ENCODE data around the gene SETBP1. TPM values are rescaled to one million over a fixed set of nuclear protein-coding genes. Genes with fewer than 3 reads are reported as not detected.

The SETBP1 gene
- total RNA-seq, 1 experiment from 2014 or later = 9.6 TPM

- no peaks in the 10 kb centered on the region for H3K4me1 Mint-ChIP-seq
- H3K27ac Mint-ChIP-seq = no peak overlapping the region
- ChIA-PET POLR2A (no interaction called here), CTCF (no interaction called here)
- no peaks in the 10 kb centered on the region for H3K9me3 Mint-ChIP-seq
- DNase-seq (ENCODE audit: low spot score) (no peak), ATAC-seq (no peak)
- H3K36me3 Mint-ChIP-seq = no peaks in the 10 kb centered on the region; the same call in 1 of the 2 replicates
- no peak overlapping the region for H3K4me3 Mint-ChIP-seq
- TF ChIP-seq TP53 (CRISPR knock-in tag; IDR thresholded peaks at IDR 0.05) = no peak
- TF ChIP-seq JAZF1 (CRISPR knock-in tag; IDR thresholded peaks at IDR 0.05) = no peak
- TF ChIP-seq EMX1 (CRISPR knock-in tag; IDR thresholded peaks at IDR 0.05) = no peak
- no peak for TF ChIP-seq GABPB1 (CRISPR knock-in tag; IDR thresholded peaks at IDR 0.05)
- no peak for TF ChIP-seq NFE2L1 (CRISPR knock-in tag; IDR thresholded peaks at IDR 0.05)
- TF ChIP-seq ZNF423 (CRISPR knock-in tag; IDR thresholded peaks at IDR 0.05) = no peak
- no peak for TF ChIP-seq HMGXB4 (CRISPR knock-in tag; IDR thresholded peaks at IDR 0.05)
- TF ChIP-seq SMAD4 (CRISPR knock-in tag; IDR thresholded peaks at IDR 0.05) = no peak
- TF ChIP-seq SOX15 (CRISPR knock-in tag; IDR thresholded peaks at IDR 0.05) = no peak
- TF ChIP-seq CREB1 (CRISPR knock-in tag; IDR thresholded peaks at IDR 0.05) = no peak
- TF ChIP-seq OVOL2 (CRISPR knock-in tag; IDR thresholded peaks at IDR 0.05; ENCODE audit: borderline replicate concordance) = no peak
- no peaks in the 10 kb centered on the region for H3K27me3 Mint-ChIP-seq (ENCODE audit: low read depth)
These were observed 276.3 kb downstream of the SETBP1 start for GRCh38 chr18:44957025-44957424.

- ChIA-PET POLR2A (interaction anchor here (0.6 kb wide), 1 partner anchor 34 kb away, joined by 5 read pairs; no protein-coding TSS in a partner anchor), CTCF (no interaction called here)
- H3K27me3 Mint-ChIP-seq (ENCODE audit: low read depth) = no peaks in the 10 kb centered on the region
- H3K4me1 Mint-ChIP-seq = no peaks in the 10 kb centered on the region
- TF ChIP-seq, protein P1, sequence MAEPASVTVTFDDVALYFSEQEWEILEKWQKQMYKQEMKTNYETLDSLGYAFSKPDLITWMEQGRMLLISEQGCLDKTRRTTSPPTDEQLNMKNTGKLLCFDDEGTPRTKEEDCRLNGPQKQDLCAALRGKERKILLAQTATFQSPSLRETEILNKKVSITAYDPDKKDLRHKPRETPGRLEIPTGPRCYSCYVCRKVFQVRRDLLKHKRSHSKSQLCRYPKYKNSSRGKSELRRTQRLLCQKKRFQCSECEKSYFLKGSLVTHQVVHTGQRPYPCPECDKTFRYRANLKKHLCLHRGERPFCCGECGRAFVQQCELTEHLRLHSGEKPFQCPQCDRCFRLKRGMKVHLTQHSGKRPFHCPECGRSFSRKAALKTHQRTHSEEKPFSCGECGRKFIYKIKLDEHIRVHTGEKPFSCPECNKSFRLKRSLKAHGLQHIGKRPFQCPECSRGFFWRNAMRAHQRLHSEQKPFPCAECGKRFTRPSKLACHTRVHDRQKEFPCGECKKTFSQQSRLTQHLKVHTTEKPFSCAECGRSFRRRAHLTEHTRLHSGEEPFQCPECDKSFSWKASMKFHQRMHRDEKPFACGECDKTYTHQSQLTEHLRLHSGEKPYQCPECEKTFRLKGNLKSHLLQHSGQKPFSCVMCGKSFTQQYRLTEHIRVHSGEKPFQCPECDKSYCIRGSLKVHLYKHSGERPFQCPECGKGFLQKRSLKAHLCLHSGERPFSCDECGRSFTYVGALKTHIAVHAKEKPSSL (CRISPR knock-in tag; conservative IDR thresholded peaks at IDR 0.05) = no peak
- TF ChIP-seq NFATC4 (CRISPR knock-in tag; IDR thresholded peaks at IDR 0.05) (no peak), IRF2 (CRISPR knock-in tag; IDR thresholded peaks at IDR 0.05; ENCODE audit: borderline replicate concordance, low read depth) (no peak), CREM (CRISPR knock-in tag; IDR thresholded peaks at IDR 0.05) (no peak), E2F5 (CRISPR knock-in tag; IDR thresholded peaks at IDR 0.05) (no peak), TCF7 (CRISPR knock-in tag; IDR thresholded peaks at IDR 0.05; ENCODE audit: low read depth) (no peak), JAZF1 (CRISPR knock-in tag; IDR thresholded peaks at IDR 0.05) (no peak), PREB (CRISPR knock-in tag; IDR thresholded peaks at IDR 0.05; ENCODE audit: borderline replicate concordance) (no peak), SOX15 (CRISPR knock-in tag; IDR thresholded peaks at IDR 0.05) (no peak), IRF1 (CRISPR knock-in tag; IDR thresholded peaks at IDR 0.05) (no peak)
- TF ChIP-seq, protein P2, sequence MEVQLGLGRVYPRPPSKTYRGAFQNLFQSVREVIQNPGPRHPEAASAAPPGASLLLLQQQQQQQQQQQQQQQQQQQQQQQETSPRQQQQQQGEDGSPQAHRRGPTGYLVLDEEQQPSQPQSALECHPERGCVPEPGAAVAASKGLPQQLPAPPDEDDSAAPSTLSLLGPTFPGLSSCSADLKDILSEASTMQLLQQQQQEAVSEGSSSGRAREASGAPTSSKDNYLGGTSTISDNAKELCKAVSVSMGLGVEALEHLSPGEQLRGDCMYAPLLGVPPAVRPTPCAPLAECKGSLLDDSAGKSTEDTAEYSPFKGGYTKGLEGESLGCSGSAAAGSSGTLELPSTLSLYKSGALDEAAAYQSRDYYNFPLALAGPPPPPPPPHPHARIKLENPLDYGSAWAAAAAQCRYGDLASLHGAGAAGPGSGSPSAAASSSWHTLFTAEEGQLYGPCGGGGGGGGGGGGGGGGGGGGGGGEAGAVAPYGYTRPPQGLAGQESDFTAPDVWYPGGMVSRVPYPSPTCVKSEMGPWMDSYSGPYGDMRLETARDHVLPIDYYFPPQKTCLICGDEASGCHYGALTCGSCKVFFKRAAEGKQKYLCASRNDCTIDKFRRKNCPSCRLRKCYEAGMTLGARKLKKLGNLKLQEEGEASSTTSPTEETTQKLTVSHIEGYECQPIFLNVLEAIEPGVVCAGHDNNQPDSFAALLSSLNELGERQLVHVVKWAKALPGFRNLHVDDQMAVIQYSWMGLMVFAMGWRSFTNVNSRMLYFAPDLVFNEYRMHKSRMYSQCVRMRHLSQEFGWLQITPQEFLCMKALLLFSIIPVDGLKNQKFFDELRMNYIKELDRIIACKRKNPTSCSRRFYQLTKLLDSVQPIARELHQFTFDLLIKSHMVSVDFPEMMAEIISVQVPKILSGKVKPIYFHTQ (CRISPR knock-in tag; IDR thresholded peaks at IDR 0.05) = no peak
- no peaks in the 10 kb centered on the region for H3K9me3 Mint-ChIP-seq
- DNase-seq (ENCODE audit: low spot score) = no peak
- H3K4me3 Mint-ChIP-seq = no peak overlapping the region
- no peaks in the 10 kb centered on the region; the same call in 1 of the 2 replicates for H3K36me3 Mint-ChIP-seq
- H3K27ac Mint-ChIP-seq = no peak overlapping the region
- ATAC-seq = no peak
These were observed 276.8 kb downstream of the SETBP1 start for GRCh38 chr18:44957461-44957860.
